HG02798 (cell line): ENCODE results near the gene GALNT12.

Experiments used
- ATAC-seq: cut with Tn5 transposase; IDR thresholded peaks from one replicate; pipeline ENCODE4 v1.9.1; 2021; ENCODE audit warnings: mild to moderate bottlenecking; ENCODE audit not compliant: unreplicated experiment, poor library complexity

Gene GALNT12, protein sequence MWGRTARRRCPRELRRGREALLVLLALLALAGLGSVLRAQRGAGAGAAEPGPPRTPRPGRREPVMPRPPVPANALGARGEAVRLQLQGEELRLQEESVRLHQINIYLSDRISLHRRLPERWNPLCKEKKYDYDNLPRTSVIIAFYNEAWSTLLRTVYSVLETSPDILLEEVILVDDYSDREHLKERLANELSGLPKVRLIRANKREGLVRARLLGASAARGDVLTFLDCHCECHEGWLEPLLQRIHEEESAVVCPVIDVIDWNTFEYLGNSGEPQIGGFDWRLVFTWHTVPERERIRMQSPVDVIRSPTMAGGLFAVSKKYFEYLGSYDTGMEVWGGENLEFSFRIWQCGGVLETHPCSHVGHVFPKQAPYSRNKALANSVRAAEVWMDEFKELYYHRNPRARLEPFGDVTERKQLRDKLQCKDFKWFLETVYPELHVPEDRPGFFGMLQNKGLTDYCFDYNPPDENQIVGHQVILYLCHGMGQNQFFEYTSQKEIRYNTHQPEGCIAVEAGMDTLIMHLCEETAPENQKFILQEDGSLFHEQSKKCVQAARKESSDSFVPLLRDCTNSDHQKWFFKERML

GRCh38 chr9:98807070-98807813 is at the start of gene GALNT12:
Gene GALNT12, plus strand, starts transcription at chr9:98807670. Its CDS starts 29 bp downstream, at chr9:98807699.
- peak; percentile 53 for ATAC-seq

DNA sequence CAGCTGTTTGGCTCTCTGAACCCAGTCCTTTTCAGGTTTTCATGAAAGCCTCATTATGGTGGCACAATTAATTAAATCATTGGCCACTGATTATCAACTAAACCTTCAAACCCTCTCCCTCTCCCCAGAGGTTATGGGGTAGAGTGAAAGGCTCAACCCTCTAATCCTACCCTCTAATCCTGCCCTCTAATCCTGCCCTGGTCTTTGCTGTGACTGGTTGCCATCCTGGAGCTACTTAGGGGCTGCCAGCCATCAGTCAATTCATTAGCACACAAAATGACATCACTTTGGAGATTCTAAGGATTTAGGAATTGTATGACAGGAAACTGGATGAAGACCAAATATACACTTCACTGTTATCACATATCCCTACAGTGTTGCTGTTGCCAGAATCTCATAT is 47.2 kb upstream of the GALNT12 start:
- no peak for ATAC-seq

GRCh38 chr9:98763986-98764745 is 43.3 kb upstream of the GALNT12 start:
- ATAC-seq, result no peak

GRCh38 chr9:98765256-98765655 is 42.2 kb upstream of the GALNT12 start:
- no peak for ATAC-seq

- no peak for ATAC-seq
Measured at GRCh38 chr9:98766586-98766985, 40.9 kb upstream of the GALNT12 start.

- ATAC-seq, result no peak
Measured at GRCh38 chr9:98767196-98767595, 40.3 kb upstream of the GALNT12 start.

DNA sequence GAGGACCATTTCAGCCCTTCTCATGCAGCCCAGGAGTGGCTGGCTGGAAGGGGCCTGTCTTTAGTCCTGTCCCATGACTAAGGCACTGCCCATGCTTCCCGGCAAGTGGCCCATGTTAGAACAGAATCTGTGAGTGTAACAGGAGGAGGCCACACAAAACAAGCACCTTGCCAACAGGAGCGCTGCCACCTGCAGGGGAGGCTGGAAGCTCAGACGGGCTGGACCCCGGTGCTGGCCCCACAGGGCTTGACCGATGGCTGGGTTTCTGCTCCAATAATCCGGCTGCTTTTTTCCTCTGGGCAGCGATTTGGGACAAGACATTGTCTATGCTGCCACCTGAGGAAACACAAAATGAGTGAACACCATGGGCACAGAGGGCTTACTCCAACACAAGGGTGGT is 39.6 kb upstream of the GALNT12 start:
- ATAC-seq, result no peak

- ATAC-seq, result no peak
Measured at GRCh38 chr9:98768344-98768743, 39.1 kb upstream of the GALNT12 start.

- no peak for ATAC-seq
Measured at GRCh38 chr9:98770717-98771116, 36.8 kb upstream of the GALNT12 start.

DNA sequence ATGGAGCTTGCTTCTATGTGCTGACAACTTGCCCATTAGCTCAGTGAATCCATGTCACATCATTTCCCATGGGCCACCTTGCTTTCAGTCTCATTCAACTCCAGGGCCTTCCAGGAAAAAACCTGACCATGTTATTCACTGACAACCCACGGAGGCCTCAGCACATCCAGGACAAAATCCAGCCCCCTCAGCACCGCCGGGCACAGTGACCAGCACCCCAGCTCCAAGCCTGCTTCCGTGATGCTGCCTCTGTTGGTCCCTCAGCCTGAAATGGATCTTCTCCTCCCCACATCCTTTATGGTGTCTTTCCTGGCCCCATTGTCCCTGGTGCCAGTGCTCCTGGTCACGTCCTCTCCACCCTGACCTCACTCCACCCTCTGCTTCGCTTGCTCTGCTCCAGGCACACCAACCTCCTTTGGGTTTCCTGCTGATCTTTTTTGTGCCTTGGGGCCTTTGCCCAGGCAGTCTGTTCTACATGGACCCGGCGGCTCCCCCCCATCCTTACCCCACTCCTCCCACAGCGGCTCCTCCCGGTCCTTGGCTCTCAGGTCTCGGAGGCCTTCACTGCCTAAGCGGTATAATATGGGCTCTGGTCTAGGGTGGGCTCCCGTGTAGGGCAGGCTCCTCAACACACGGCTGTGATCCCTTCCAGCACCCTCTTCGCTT is 36.1 kb upstream of the GALNT12 start:
- ATAC-seq, result no peak

DNA sequence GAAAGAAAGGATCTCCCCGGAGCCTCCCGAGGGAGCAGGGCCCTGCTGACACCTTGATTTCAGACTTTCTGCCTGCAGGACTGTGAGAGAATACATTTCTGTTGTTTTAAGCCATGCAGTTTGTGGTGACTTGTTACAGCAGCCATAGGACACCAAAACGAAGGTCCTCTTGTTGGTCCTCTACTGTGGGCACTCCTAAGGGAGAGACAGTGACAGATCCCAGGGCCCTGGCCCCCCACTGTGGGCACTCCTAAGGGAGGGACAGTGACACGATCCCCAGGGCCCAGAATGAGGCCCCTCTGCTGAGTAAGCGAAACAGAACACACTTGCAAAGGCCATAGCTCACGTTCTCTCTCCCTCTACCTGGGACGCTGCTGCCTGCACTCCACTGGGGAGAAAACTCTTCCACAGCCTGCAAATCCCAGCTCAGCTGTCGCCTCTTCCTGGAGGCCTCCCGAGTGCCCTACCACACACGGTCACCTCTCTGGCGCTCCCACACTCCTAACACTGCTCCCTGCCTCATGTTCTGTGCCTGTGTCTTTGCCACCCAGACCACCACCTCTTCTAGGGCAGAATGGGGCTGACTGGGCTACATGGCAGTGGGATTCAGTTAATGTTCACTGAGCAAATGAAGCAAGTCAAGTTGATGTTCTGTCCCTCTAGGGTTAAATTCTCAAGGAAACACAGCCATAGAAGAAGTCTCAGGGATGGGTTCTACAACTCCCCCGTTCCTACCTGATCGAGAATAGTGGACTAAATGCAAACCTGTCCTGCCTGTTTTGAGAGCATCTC is 34.9 kb upstream of the GALNT12 start:
- no peak for ATAC-seq

- no peak for ATAC-seq
Measured at GRCh38 chr9:98773721-98774120, 33.7 kb upstream of the GALNT12 start.

GRCh38 chr9:98774746-98775145 is 32.7 kb upstream of the GALNT12 start:
- ATAC-seq, result no peak

- ATAC-seq, result no peak
Measured at GRCh38 chr9:98775831-98776441, 31.5 kb upstream of the GALNT12 start.

- no peak for ATAC-seq
Measured at GRCh38 chr9:98777618-98778017, 29.9 kb upstream of the GALNT12 start.

GRCh38 chr9:98778251-98778650 is 29.2 kb upstream of the GALNT12 start:
- ATAC-seq, result no peak

GRCh38 chr9:98778711-98779530 is 28.5 kb upstream of the GALNT12 start:
- no peak for ATAC-seq
